NCI-H2081 treated with DMSO at 0.1 percent for 48 hours (cell line): ENCODE results near the gene DGAT2.
A peak's percentile ranks its signal among the peaks of the same experiment; 100 is the strongest.
"Not testable (repeated sequence)": the region's sequence is repeated elsewhere in the genome, so short reads cannot be mapped to it uniquely, and the experiment has no call there.

Experiments
- DNase-seq: peaks from one replicate; lab custom pipeline; 2025; lab: John Stamatoyannopoulos, UW

Gene DGAT2

GRCh38 chr11:75768112-75768908, at the start of gene DGAT2:
TSS of gene DGAT2 (plus strand) at chr11:75768778. CDS start at chr11:75768992, 214 bp downstream.
- DNase-seq, result peak; percentile 4

- no peak for DNase-seq
Observed at GRCh38 chr11:75719340-75720239, 49.0 kb upstream of the DGAT2 start.

GRCh38 chr11:75720639-75721038, 47.9 kb upstream of the DGAT2 start:
- DNase-seq, result no peak

- no peak for DNase-seq
Observed at GRCh38 chr11:75721852-75722668, 46.5 kb upstream of the DGAT2 start.

- DNase-seq, result no peak
Observed at GRCh38 chr11:75722669-75723042, 45.9 kb upstream of the DGAT2 start.

GRCh38 chr11:75725547-75726320, 42.8 kb upstream of the DGAT2 start:
- no peak for DNase-seq

- DNase-seq, result no peak
Observed at GRCh38 chr11:75728992-75729391, 39.6 kb upstream of the DGAT2 start.

GRCh38 chr11:75731095-75731494, 37.5 kb upstream of the DGAT2 start:
- DNase-seq, result no peak

- no peak for DNase-seq
Observed at GRCh38 chr11:75733071-75733430, 35.5 kb upstream of the DGAT2 start.

GRCh38 chr11:75733431-75734107, 35.0 kb upstream of the DGAT2 start:
- DNase-seq, result no peak

GRCh38 chr11:75734491-75735180, 33.9 kb upstream of the DGAT2 start:
- no peak for DNase-seq

GRCh38 chr11:75735181-75735845, 33.3 kb upstream of the DGAT2 start:
- no peak for DNase-seq

- no peak for DNase-seq
Observed at GRCh38 chr11:75737314-75737713, 31.3 kb upstream of the DGAT2 start.

GRCh38 chr11:75740681-75741080, 27.9 kb upstream of the DGAT2 start:
- DNase-seq, result no peak

GRCh38 chr11:75743159-75743558, 25.4 kb upstream of the DGAT2 start:
- not testable (repeated sequence) for DNase-seq

- no peak for DNase-seq
Observed at GRCh38 chr11:75743711-75744563, 24.6 kb upstream of the DGAT2 start.

GRCh38 chr11:75745807-75746206, 22.8 kb upstream of the DGAT2 start:
- no peak for DNase-seq

GRCh38 chr11:75748729-75749273, 19.8 kb upstream of the DGAT2 start:
- not testable (repeated sequence) for DNase-seq
